Caco-2 (cell line): ENCODE results near the gene VCX3B. TPM values are rescaled to one million over a fixed set of nuclear protein-coding genes. Genes with fewer than 3 reads are reported as not detected.
"Not testable (repeated sequence)": the region's sequence is repeated elsewhere in the genome, so short reads cannot be mapped to it uniquely, and the experiment has no call there.

Experiments used
- Bru-seq: library from RNA; stranded (reverse); fragments of 400-500 nt; gene quantifications from one replicate; lab custom pipeline; 2021; lab: Mats Ljungman, UMichigan
- BruChase-seq, 2 experiments: library from RNA; stranded (reverse); fragments of 400-500 nt; gene quantifications; one replicate each; lab custom pipeline; 2021; lab: Mats Ljungman, UMichigan
- BruUV-seq: library from RNA; stranded (reverse); fragments of 400-500 nt; replicated peaks from 2 replicates; lab custom pipeline; 2021; lab: Mats Ljungman, UMichigan
- CTCF ChIA-PET: fragments of 300-600 bp; sonication (Branson Sonifier 250); formaldehyde crosslinking; loops from one replicate; lab custom pipeline; 2022; ENCODE audit warnings: antibody characterized with exemption; lab: Charles Lee
- POLR2A ChIA-PET: fragments of 300-600 bp; sonication (Branson Sonifier 250); formaldehyde crosslinking; loops from one replicate; lab custom pipeline; 2022; ENCODE audit warnings: antibody characterized with exemption; lab: Charles Lee
- DNase-seq, 2 experiments: peaks; one replicate each; pipeline versions ENCODE4 v3.0.0 to v3.0.0-alpha.2; 2020 to 2022
- H3K27me3 ChIP-seq: replicated peaks from 2 replicates; pipeline ENCODE4 v1.6.0; 2011; ENCODE audit warnings: low read length; ENCODE audit not compliant: control insufficient read depth, insufficient read depth
- H3K36me3 ChIP-seq: 2 replicates; pipeline ENCODE4 v1.5.1; 2011; ENCODE audit warnings: low read length; ENCODE audit not compliant: control insufficient read depth, insufficient read depth
- H3K4me1 ChIP-seq: fragments of 250-450 bp; sonication (Bioruptor Pico); 2 replicates; pipeline ENCODE4 v1.5.1; 2020; ENCODE audit warnings: mild to moderate bottlenecking
- H3K4me3 ChIP-seq: 2 replicates; pipeline ENCODE4 v1.5.1; 2011; ENCODE audit warnings: low read depth, mild to moderate bottlenecking, control low read depth, low read length
- H3K9me3 ChIP-seq: fragments of 250-450 bp; sonication (Bioruptor Pico); 2 replicates; pipeline ENCODE4 v1.5.1; 2020; ENCODE audit warnings: mild to moderate bottlenecking, moderate library complexity
- H3K27ac Mint-ChIP-seq: one replicate; pipeline ENCODE4 v1.8.0; 2022; ENCODE audit warnings: mixed read lengths; ENCODE audit not compliant: unreplicated experiment
- H3K27me3 Mint-ChIP-seq: one replicate; pipeline ENCODE4 v1.8.0; 2022; ENCODE audit warnings: mixed read lengths; ENCODE audit not compliant: insufficient read depth, unreplicated experiment
- H3K36me3 Mint-ChIP-seq: one replicate; pipeline ENCODE4 v1.8.0; 2022; ENCODE audit warnings: mild to moderate bottlenecking, mixed read lengths; ENCODE audit not compliant: insufficient read depth, unreplicated experiment
- H3K4me1 Mint-ChIP-seq: one replicate; pipeline ENCODE4 v1.8.0; 2022; ENCODE audit warnings: low read depth, mixed read lengths; ENCODE audit not compliant: unreplicated experiment
- H3K4me3 Mint-ChIP-seq: one replicate; pipeline ENCODE4 v1.8.0; 2022; ENCODE audit warnings: mild to moderate bottlenecking, moderate library complexity, mixed read lengths; ENCODE audit not compliant: unreplicated experiment
- H3K9me3 Mint-ChIP-seq: one replicate; pipeline ENCODE4 v1.8.0; 2022; ENCODE audit warnings: mixed read lengths; ENCODE audit not compliant: unreplicated experiment
- intact Hi-C: fragments of 100-400 bp; cut with micrococcal nuclease; formaldehyde crosslinking; loops from one replicate; pipeline ENCODE4 v1.10.0; 2022; ENCODE audit not compliant: unreplicated experiment
- long read RNA-seq: library from polyadenylated mRNA; stranded (forward); transcript quantifications from one replicate; pipeline ENCODE4 v2.0.0, GENCODE V29; 2022
- total RNA-seq: library from RNA; stranded (reverse); gene quantifications from 2 replicates; pipeline ENCODE4 v1.2.3, GENCODE V29; 2022
- TF ChIP-seq, protein P1 (sequence below), 2 experiments: fragments of 200-600 bp in 1 of 2; IDR thresholded peaks; 1 replicate in 1 of 2; 2 replicates in 1 of 2; pipeline versions ENCODE4 v1.5.1 to v1.8.0; 2011 to 2022; ENCODE audit warnings: antibody characterized with exemption in 1 of 2, control low read depth in 1 of 2, inconsistent platforms in 1 of 2, low read depth in 1 of 2, low read length in 1 of 2, mild to moderate bottlenecking in 1 of 2, moderate library complexity in 1 of 2; ENCODE audit not compliant: insufficient read depth in 1 of 2, severe bottlenecking in 1 of 2, unreplicated experiment in 1 of 2

Gene VCX3B
- total RNA-seq, result not detected in 2 replicates
- Bru-seq, nascent RNA, result not detected
- percentile 15 among the genes with signal in this experiment for BruChase-seq, experiment 1, labeled RNA remaining after a 2-hour chase
- percentile 36 among the genes with signal in this experiment for BruChase-seq, experiment 2, labeled RNA remaining after a 6-hour chase
- long read RNA-seq, result 0 reads

DNA sequence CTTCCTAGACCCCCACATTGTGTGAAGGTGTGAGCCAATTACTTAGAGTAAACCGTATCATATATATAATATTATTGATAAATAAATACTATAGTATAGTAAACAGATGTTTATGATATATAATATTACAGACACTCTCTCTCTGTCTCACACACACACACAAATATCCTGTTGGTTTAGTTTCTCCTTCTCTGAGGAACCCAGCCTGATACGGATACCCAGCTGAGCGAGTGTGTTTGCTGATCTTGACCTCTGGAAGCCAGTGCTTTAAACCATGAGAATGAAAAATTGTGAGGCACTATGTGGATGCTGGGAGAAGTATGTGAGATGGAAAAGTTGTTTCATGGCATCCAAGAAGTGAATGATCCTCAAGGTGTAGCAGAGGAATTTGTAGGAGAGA lies at the start of gene VCX3B:
VCX3B (plus strand) TSS at position 301 of the 400 bp plus-strand sequence. CDS start 621 bp downstream, outside the sequence.
- H3K36me3 Mint-ChIP-seq, H3K27me3 ChIP-seq, H3K36me3 ChIP-seq, H3K4me1 ChIP-seq, DNase-seq, POLR2A ChIA-PET, H3K27me3 Mint-ChIP-seq, H3K4me1 Mint-ChIP-seq, H3K9me3 Mint-ChIP-seq, BruUV-seq, H3K27ac Mint-ChIP-seq, H3K9me3 ChIP-seq, H3K4me3 ChIP-seq, CTCF ChIA-PET, intact Hi-C loops, H3K4me3 Mint-ChIP-seq: not testable (repeated sequence)

DNA sequence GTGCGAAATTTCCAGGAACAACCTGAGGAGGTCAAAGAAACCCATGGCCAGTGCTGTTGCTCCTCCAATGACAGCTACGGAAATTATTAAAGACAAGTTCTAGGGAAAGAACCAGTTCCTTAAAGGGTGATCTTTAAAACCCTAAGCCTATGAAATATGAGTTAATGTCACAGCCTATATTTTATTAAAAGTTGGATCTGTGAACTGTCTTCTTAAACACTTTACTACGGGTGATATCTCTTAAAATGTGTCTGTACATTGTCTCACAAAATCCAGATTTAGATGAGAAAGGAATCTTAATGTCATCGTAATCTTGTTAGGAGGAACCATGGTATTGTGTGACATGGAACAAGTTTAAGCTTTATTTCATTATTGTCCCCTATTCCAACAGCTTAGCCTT lies 46.3 kb upstream of the VCX3B start:
- TF ChIP-seq, protein P1, sequence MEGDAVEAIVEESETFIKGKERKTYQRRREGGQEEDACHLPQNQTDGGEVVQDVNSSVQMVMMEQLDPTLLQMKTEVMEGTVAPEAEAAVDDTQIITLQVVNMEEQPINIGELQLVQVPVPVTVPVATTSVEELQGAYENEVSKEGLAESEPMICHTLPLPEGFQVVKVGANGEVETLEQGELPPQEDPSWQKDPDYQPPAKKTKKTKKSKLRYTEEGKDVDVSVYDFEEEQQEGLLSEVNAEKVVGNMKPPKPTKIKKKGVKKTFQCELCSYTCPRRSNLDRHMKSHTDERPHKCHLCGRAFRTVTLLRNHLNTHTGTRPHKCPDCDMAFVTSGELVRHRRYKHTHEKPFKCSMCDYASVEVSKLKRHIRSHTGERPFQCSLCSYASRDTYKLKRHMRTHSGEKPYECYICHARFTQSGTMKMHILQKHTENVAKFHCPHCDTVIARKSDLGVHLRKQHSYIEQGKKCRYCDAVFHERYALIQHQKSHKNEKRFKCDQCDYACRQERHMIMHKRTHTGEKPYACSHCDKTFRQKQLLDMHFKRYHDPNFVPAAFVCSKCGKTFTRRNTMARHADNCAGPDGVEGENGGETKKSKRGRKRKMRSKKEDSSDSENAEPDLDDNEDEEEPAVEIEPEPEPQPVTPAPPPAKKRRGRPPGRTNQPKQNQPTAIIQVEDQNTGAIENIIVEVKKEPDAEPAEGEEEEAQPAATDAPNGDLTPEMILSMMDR (IDR thresholded peaks at IDR 0.05; ENCODE audit: insufficient read depth in 1 of 2, low read depth in 1 of 2, low read length in 1 of 2, severe bottlenecking in 1 of 2, unreplicated experiment in 1 of 2), result no peak
- H3K4me3 Mint-ChIP-seq, result no peak overlapping the region
- H3K9me3 Mint-ChIP-seq, result no peaks in the 10 kb centered on the region
- H3K36me3 ChIP-seq, result no peaks in the 10 kb centered on the region
- POLR2A ChIA-PET, result no interaction called here
- no peak overlapping the region for H3K4me3 ChIP-seq
- no peaks in the 10 kb centered on the region for H3K27me3 ChIP-seq
- DNase-seq, result no peak
- H3K9me3 ChIP-seq, result no peaks in the 10 kb centered on the region
- H3K4me1 ChIP-seq, result no peaks in the 10 kb centered on the region
- no TSS peak for BruUV-seq
- H3K36me3 Mint-ChIP-seq, result no peaks in the 10 kb centered on the region
- H3K4me1 Mint-ChIP-seq, result no peaks in the 10 kb centered on the region
- intact Hi-C loops, result no loop called here
- CTCF ChIA-PET, result no interaction called here
- H3K27ac Mint-ChIP-seq, result no peak overlapping the region
- no peaks in the 10 kb centered on the region for H3K27me3 Mint-ChIP-seq

DNA sequence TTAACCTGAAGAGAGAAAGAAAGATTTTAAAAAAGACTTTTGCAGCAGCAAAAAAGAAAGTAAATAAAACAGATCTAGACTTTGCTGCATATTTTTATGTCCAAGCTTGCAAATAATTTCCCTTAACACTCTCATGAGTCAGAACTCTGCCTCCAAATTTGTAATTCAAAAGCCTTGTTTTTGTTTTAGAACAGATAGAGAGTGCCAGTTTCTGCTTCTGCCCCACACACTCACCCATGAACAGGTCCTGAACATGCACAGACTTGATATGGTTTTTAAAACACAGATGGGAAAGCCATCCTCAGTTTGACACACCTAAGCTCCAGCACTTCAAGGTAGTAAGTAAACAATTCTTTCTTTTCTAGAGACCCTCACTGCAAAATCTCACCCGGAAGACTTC lies 39.7 kb upstream of the VCX3B start:
- Mint-ChIP-seq H3K36me3 (no peaks in the 10 kb centered on the region), H3K9me3 (no peaks in the 10 kb centered on the region), H3K4me1 (no peaks in the 10 kb centered on the region), H3K27ac (no peak overlapping the region), H3K4me3 (no peak overlapping the region), H3K27me3 (no peaks in the 10 kb centered on the region)
- TF ChIP-seq, protein P1 (IDR thresholded peaks at IDR 0.05; ENCODE audit: insufficient read depth in 1 of 2, low read depth in 1 of 2, low read length in 1 of 2, severe bottlenecking in 1 of 2, unreplicated experiment in 1 of 2), result no peak
- no peak overlapping the region for H3K4me3 ChIP-seq
- ChIA-PET CTCF (no interaction called here), POLR2A (no interaction called here)
- H3K9me3 ChIP-seq, result no peaks in the 10 kb centered on the region
- DNase-seq, result no peak
- no TSS peak for BruUV-seq
- H3K36me3 ChIP-seq, result no peaks in the 10 kb centered on the region
- no peaks in the 10 kb centered on the region for H3K27me3 ChIP-seq
- intact Hi-C loops, result no loop called here
- no peaks in the 10 kb centered on the region for H3K4me1 ChIP-seq
